HUES6 (cell line): ENCODE results near the gene FAM120A.

Experiments used
- H3K27ac ChIP-seq: 2 replicates; pipeline ENCODE4 v1.7.0; 2013; ENCODE audit warnings: low read depth, mild to moderate bottlenecking, low read length, inconsistent platforms
- H3K27me3 ChIP-seq: 2 replicates; pipeline ENCODE4 v1.6.1; 2013; ENCODE audit warnings: low read length; ENCODE audit not compliant: control insufficient read depth, insufficient read depth
- H3K36me3 ChIP-seq: 2 replicates; pipeline ENCODE4 v1.6.1; 2013; ENCODE audit warnings: low read length; ENCODE audit not compliant: control insufficient read depth, insufficient read depth
- H3K4me1 ChIP-seq: 2 replicates; pipeline ENCODE4 v1.6.1; 2013; ENCODE audit warnings: low read length; ENCODE audit not compliant: control insufficient read depth, insufficient read depth
- H3K4me3 ChIP-seq: 2 replicates; pipeline ENCODE4 v1.5.1; 2013; ENCODE audit warnings: low read depth, low read length
- H3K9ac ChIP-seq: one replicate; pipeline ENCODE4 v1.6.1; 2013; ENCODE audit warnings: mild to moderate bottlenecking, low read length
- H3K9me3 ChIP-seq: 2 replicates; pipeline ENCODE4 v1.6.1; 2013; ENCODE audit warnings: low read depth, low read length; ENCODE audit not compliant: control insufficient read depth, insufficient read depth

FAM120A gene

GRCh38 chr9:93450945-93451815 lies at the start of gene FAM120A:
Gene FAM120A, plus strand, starts transcription at chr9:93451685. Its CDS starts 231 bp downstream, at chr9:93451916.
- Histone ChIP-seq H3K4me1 (peaks cover 6% of the 10 kb centered on the region; the same call in 1 of the 2 replicates), H3K27me3 (no peaks in the 10 kb centered on the region), H3K9me3 (no peaks in the 10 kb centered on the region), H3K9ac (peak within 1 kb of the TSS; percentile 95), H3K27ac (peak within 1 kb of the TSS; percentile 88; the same call in 1 of the 2 replicates), H3K36me3 (peaks cover 26% of the 10 kb centered on the region), H3K4me3 (peak within 1 kb of the TSS; percentile 99)

DNA sequence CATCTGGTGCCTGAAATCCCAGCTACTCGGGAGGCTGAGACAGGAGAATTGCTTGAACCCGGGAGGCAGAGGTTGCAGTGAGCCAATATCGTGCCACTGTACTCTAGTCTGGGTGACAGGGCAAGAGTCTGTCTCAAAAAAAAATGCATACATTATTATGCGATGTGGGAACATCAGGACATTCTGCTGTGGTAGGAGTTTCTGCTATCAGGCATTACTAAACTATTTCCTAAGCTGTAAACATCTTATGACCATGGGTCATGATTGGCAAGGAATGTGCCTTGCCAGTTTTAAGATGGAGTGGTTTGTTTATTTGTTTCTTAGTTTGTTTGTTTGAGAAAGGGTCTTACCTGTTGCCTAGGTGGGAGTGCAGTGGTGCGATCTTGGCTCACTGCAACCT lies 45.1 kb upstream of the FAM120A start:
- no peak overlapping the region for H3K4me3 ChIP-seq
- no peak overlapping the region for H3K9ac ChIP-seq
- no peak overlapping the region for H3K27ac ChIP-seq
- no peaks in the 10 kb centered on the region for H3K27me3 ChIP-seq
- no peaks in the 10 kb centered on the region for H3K36me3 ChIP-seq
- H3K4me1 ChIP-seq, result no peaks in the 10 kb centered on the region
- H3K9me3 ChIP-seq, result no peaks in the 10 kb centered on the region

- Histone ChIP-seq H3K9ac (no peak overlapping the region), H3K27ac (no peak overlapping the region), H3K4me3 (no peak overlapping the region), H3K36me3 (no peaks in the 10 kb centered on the region), H3K27me3 (no peaks in the 10 kb centered on the region), H3K4me1 (no peaks in the 10 kb centered on the region), H3K9me3 (peaks cover 10% of the 10 kb centered on the region)
Measured at GRCh38 chr9:93413530-93413929, 38.0 kb upstream of the FAM120A start.

DNA sequence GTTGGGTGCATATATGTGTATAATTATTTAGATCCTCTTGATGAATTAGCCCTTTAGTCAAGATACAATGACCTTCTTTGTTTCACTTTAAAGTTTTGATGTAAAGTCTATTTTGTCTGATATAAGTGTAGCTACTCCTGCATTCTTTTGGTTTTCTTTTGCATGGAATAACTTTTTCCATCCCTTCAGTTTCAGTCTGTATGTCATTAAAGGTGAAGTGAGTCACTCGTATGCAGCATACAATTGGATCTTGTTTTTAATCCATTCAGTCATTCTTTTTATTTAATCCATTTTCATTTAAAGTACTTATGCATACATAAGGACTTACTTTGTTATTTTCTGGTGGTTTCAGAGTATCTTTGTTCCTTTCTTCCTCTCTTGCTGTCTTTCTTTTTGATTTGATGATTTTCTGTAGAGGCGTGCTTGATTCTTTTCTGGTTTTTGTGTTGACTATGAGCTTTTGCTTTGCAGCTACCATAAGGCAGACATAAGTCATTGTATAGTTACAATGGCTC lies 36.3 kb upstream of the FAM120A start:
- no peaks in the 10 kb centered on the region for H3K27me3 ChIP-seq

GRCh38 chr9:93416530-93417235 lies 34.8 kb upstream of the FAM120A start:
- Histone ChIP-seq H3K9ac (no peak overlapping the region), H3K4me1 (no peaks in the 10 kb centered on the region), H3K36me3 (no peaks in the 10 kb centered on the region), H3K9me3 (peaks cover 10% of the 10 kb centered on the region), H3K27me3 (no peaks in the 10 kb centered on the region), H3K27ac (no peak overlapping the region), H3K4me3 (no peak overlapping the region)

More for the DNA sequence above, 36.3 kb upstream of the FAM120A start:
- no peaks in the 10 kb centered on the region for H3K4me1 ChIP-seq
- no peak overlapping the region for H3K4me3 ChIP-seq
- H3K36me3 ChIP-seq, result no peaks in the 10 kb centered on the region
- no peak overlapping the region for H3K9ac ChIP-seq
- H3K9me3 ChIP-seq, result peaks cover 10% of the 10 kb centered on the region
- no peak overlapping the region for H3K27ac ChIP-seq

DNA sequence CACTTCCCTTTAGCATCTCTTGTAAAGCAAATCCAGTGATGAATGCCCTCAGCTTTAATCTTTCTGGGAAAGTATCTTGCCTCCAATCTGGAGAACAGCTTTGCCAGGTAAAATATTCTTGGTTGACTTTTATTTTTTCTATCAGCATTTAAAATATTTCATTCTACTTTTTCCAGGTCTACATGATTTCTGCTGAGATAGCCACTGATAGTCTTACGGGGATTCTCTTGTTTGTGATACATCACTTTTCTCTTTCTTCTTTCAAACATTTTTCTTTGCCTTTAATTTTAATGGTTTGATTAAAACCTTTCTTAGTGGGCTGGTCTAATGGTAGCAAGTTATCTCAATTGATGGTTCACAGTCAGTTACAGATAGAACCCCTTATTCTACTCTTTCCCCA lies 33.9 kb upstream of the FAM120A start:
- H3K36me3 ChIP-seq, result no peaks in the 10 kb centered on the region
- no peak overlapping the region for H3K9ac ChIP-seq
- H3K4me3 ChIP-seq, result no peak overlapping the region
- H3K27me3 ChIP-seq, result no peaks in the 10 kb centered on the region
- no peak overlapping the region for H3K27ac ChIP-seq
- no peaks in the 10 kb centered on the region for H3K4me1 ChIP-seq
- peaks cover 10% of the 10 kb centered on the region for H3K9me3 ChIP-seq

DNA sequence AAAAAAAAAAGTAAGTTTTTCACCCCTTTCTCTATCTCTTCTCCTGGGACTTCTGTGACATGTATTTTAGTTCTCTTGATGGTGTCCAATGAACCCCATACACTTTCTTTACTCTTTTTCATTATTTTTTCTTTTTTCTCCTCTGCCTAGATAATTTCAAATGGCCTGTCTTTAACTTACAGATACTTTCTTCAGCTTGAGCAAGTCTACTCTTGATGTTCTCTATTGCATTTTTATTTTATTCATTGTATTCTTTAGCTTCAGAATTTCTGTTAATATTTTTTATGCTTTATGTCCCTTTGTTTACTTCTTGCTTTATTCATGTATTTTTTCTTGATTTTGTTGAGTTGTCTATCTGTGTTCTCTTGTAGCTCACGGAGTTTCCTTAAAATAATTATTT lies 32.5 kb upstream of the FAM120A start:
- Histone ChIP-seq H3K36me3 (no peaks in the 10 kb centered on the region), H3K9ac (no peak overlapping the region), H3K27me3 (no peaks in the 10 kb centered on the region), H3K27ac (no peak overlapping the region), H3K4me1 (no peaks in the 10 kb centered on the region), H3K4me3 (no peak overlapping the region), H3K9me3 (peaks cover 10% of the 10 kb centered on the region)

DNA sequence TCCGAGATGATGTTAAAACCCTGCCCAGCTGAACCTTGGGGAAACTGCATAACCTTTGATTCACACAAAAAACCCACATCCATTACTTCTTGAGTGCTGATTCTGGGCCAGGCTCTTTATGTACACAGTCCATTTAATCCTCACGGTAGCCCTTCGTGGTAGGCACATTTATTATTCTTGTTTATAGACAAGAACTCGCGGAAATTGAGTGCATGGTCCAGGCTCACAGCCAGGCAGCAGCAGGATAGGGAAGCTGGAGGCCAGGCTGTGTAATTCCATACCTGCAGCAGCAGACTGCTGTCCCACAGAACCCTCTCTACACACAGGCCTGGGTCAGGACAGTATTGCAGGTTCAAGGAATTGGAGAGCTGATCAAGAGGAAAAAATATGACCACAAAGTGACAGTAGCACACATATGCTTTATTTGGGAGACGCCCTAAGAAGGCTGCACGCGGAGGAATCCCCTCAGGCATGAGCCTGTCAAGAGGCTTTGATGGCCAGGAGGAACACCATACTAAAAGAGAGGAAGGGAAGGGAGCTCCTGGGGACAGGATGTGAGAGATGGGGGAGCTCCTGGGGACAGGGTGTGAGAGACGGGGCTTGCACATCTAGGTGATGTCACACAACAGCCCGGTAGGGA lies 28.4 kb upstream of the FAM120A start:
- Histone ChIP-seq H3K27ac (no peak overlapping the region), H3K9ac (no peak overlapping the region), H3K4me3 (no peak overlapping the region), H3K4me1 (no peaks in the 10 kb centered on the region), H3K36me3 (no peaks in the 10 kb centered on the region), H3K9me3 (peaks cover 9% of the 10 kb centered on the region; the same call in 1 of the 2 replicates), H3K27me3 (no peaks in the 10 kb centered on the region)

- no peaks in the 10 kb centered on the region for H3K36me3 ChIP-seq
- H3K9ac ChIP-seq, result no peak overlapping the region
- H3K4me3 ChIP-seq, result no peak overlapping the region
- no peak overlapping the region for H3K27ac ChIP-seq
- H3K4me1 ChIP-seq, result no peaks in the 10 kb centered on the region
- peaks cover 9% of the 10 kb centered on the region; the same call in 1 of the 2 replicates for H3K9me3 ChIP-seq
- no peaks in the 10 kb centered on the region for H3K27me3 ChIP-seq
Measured at GRCh38 chr9:93427655-93428379, 23.7 kb upstream of the FAM120A start.

GRCh38 chr9:93431539-93432105 lies 19.9 kb upstream of the FAM120A start:
- Histone ChIP-seq H3K4me3 (no peak overlapping the region), H3K27me3 (no peaks in the 10 kb centered on the region), H3K27ac (no peak overlapping the region), H3K4me1 (no peaks in the 10 kb centered on the region), H3K9ac (no peak overlapping the region), H3K9me3 (no peaks in the 10 kb centered on the region), H3K36me3 (no peaks in the 10 kb centered on the region)
